ENCODE measurements around the gene P2RX1.

The P2RX1 gene

GRCh38 chr17:3897731-3898130 is 18.5 kb downstream of the P2RX1 start:
- DNase-seq (ENCODE audit: low read depth) = no peak
- TF ChIP-seq, protein P1, sequence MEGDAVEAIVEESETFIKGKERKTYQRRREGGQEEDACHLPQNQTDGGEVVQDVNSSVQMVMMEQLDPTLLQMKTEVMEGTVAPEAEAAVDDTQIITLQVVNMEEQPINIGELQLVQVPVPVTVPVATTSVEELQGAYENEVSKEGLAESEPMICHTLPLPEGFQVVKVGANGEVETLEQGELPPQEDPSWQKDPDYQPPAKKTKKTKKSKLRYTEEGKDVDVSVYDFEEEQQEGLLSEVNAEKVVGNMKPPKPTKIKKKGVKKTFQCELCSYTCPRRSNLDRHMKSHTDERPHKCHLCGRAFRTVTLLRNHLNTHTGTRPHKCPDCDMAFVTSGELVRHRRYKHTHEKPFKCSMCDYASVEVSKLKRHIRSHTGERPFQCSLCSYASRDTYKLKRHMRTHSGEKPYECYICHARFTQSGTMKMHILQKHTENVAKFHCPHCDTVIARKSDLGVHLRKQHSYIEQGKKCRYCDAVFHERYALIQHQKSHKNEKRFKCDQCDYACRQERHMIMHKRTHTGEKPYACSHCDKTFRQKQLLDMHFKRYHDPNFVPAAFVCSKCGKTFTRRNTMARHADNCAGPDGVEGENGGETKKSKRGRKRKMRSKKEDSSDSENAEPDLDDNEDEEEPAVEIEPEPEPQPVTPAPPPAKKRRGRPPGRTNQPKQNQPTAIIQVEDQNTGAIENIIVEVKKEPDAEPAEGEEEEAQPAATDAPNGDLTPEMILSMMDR (conservative IDR thresholded peaks at IDR 0.05; ENCODE audit: control insufficient read depth, insufficient read depth, low read depth, low read length) = no peak
- no peak overlapping the region for H3K4me3 ChIP-seq (ENCODE audit: control insufficient read depth, low read depth, low read length)

GRCh38 chr17:3896968-3897235 is 19.4 kb downstream of the P2RX1 start:
- H3K4me3 ChIP-seq (ENCODE audit: control insufficient read depth, low read depth, low read length) = no peak overlapping the region
- DNase-seq (ENCODE audit: low read depth) = no peak
- TF ChIP-seq, protein P1 (conservative IDR thresholded peaks at IDR 0.05; ENCODE audit: control insufficient read depth, insufficient read depth, low read depth, low read length) = no peak

DNA sequence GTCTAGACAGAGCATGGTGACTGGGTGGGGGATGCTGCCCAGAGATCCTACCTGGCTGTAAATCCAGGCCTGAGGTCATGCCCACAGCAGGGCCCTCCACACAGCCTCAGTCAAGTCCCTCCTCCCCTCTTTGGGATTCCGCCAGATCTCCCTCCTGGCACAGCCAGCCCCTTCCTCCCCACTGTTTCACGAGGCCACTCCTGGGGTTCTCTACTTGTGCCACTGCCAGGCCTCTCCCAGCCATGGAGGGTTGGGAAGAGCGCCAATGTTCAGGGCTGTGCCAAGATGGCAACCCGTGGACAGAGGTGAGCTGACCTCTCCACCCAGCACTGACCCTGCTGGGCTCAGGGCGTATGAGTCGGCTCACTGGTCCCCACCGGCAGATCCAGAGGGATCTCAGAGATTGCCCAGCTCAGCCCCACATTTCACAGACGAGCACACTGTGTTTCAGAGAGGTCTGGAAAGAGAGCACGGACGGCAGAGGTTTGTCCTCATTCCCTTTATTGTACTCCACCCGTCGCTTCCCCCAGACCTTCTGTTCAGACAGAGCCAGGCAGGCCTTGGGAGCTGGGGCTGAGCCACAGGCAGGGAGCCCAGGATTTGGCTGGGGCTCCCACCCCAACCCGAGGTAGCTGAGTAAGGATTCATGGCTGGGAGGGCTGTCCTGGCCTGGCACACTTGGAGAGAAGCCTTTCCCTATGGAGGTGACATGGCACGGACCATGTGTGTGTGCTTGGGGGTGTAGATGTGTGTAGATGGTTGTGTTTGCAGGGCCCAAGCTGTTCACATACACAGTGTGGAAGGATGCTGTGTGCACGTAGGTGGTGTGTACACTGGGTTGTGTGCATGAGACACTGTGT is 19.9 kb downstream of the P2RX1 start:
- TF ChIP-seq, protein P1 (conservative IDR thresholded peaks at IDR 0.05; ENCODE audit: control insufficient read depth, insufficient read depth, low read depth, low read length) = no peak
- DNase-seq (ENCODE audit: low read depth) = no peak
- H3K4me3 ChIP-seq (ENCODE audit: control insufficient read depth, low read depth, low read length) = no peak overlapping the region

- no peak for DNase-seq (ENCODE audit: low read depth)
- TF ChIP-seq, protein P1 (conservative IDR thresholded peaks at IDR 0.05; ENCODE audit: control insufficient read depth, insufficient read depth, low read depth, low read length) = no peak
- no peak overlapping the region for H3K4me3 ChIP-seq (ENCODE audit: control insufficient read depth, low read depth, low read length)
Observed at GRCh38 chr17:3895354-3895753, 20.9 kb downstream of the P2RX1 start.

GRCh38 chr17:3894911-3895343 is 21.3 kb downstream of the P2RX1 start:
- no peak overlapping the region for H3K4me3 ChIP-seq (ENCODE audit: control insufficient read depth, low read depth, low read length)
- TF ChIP-seq, protein P1 (conservative IDR thresholded peaks at IDR 0.05; ENCODE audit: control insufficient read depth, insufficient read depth, low read depth, low read length) = no peak
- no peak for DNase-seq (ENCODE audit: low read depth)

GRCh38 chr17:3894188-3894587 is 22.1 kb downstream of the P2RX1 start:
- TF ChIP-seq, protein P1 (conservative IDR thresholded peaks at IDR 0.05; ENCODE audit: control insufficient read depth, insufficient read depth, low read depth, low read length) = no peak
- H3K4me3 ChIP-seq (ENCODE audit: control insufficient read depth, low read depth, low read length) = no peak overlapping the region
- DNase-seq (ENCODE audit: low read depth) = no peak

Measured in fibroblast of mammary gland (primary cell).